ENCODE data around the gene SLC5A10. TPM values are rescaled to one million over a fixed set of nuclear protein-coding genes. Genes with fewer than 3 reads are reported as not detected.

SLC5A10 gene
- total RNA-seq, 1 experiment from 2014 or later, result not detected

DNA sequence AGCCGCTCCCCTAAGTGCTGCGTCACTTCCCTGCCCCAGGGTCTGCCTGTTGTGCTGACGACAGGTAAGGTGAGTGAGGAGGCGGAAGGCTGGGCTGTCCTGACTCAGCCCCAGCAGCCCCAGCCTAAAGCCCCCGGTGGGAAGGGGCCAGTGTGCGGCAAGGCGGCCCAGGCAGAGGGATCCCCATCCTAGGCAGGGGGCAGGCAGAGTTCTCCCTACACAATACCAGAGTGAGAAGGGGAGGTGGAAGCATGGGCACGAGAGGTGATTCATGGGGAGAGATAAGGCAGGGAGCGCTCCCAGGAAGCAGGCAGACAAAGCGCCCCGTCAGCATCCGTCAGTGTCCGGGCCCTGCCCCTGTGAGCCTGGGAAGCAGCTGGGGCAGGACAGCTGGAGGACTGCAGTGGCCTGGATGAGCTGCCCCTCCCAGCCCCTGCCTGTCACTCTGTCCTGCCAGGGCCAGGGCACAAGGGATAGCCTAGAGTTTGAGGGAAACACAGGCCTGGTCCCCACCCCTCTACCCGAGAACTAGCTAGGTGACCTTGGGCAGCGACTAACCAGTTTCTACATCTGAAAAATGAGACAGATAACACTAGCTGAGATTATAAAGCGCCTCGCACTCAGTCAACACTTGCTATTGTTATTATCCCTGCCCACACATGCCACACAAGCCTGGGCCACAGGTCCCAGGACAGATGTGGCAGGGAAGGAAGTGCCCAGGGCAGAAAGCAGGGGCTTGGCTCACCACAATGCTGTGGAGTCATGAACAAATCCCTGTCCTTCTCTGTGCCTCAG, 48.8 kb downstream of the SLC5A10 start:
- Histone ChIP-seq H3K9ac (ENCODE audit: extremely low read depth, insufficient read length, low read length) (no peak overlapping the region), H3K4ac (ENCODE audit: low read depth, low read length) (no peak overlapping the region), H3K4me1 (ENCODE audit: insufficient read depth, low read length) (no peaks in the 10 kb centered on the region; the same call in 1 of the 2 replicates), H2BK120ac (ENCODE audit: low read depth, low read length, poor library complexity, severe bottlenecking) (no peak overlapping the region), H3K4me2 (ENCODE audit: insufficient read depth, insufficient read length, low read length) (no peak overlapping the region), H4K8ac (replicated peaks; ENCODE audit: insufficient read length, low read depth, low read length) (no peak overlapping the region), H3K79me2 (ENCODE audit: insufficient read depth, low read length) (peaks cover 4% of the 10 kb centered on the region; the same call in 1 of the 2 replicates), H2AK5ac (ENCODE audit: insufficient read length, low read length) (no peak overlapping the region), H3K79me1 (ENCODE audit: insufficient read depth, low read depth, low read length, poor library complexity, severe bottlenecking) (peaks cover 9% of the 10 kb centered on the region), H3K27me3 (ENCODE audit: insufficient read depth, low read length) (no peaks in the 10 kb centered on the region), H3K56ac (ENCODE audit: insufficient read length, low read depth, low read length) (no peak overlapping the region), H3T11ph (ENCODE audit: low read length) (no peak overlapping the region), H3K23me2 (ENCODE audit: insufficient read length, low read depth, low read length, poor library complexity, severe bottlenecking) (peaks cover 12% of the 10 kb centered on the region), H3K23ac (ENCODE audit: insufficient read length, low read depth, low read length) (no peak overlapping the region), H4K5ac (ENCODE audit: insufficient read length, low read depth, low read length) (no peak overlapping the region), H3K18ac (ENCODE audit: insufficient read length, low read depth, low read length) (no peak overlapping the region), H2BK5ac (ENCODE audit: insufficient read length, low read length) (no peak overlapping the region), H3K9me3 (ENCODE audit: control insufficient read depth, low read depth, low read length) (no peaks in the 10 kb centered on the region), H2BK15ac (ENCODE audit: low read depth, low read length) (no peak overlapping the region), H2AFZ (ENCODE audit: low read length) (no peak overlapping the region), H4K20me1 (ENCODE audit: control insufficient read depth, insufficient read depth, insufficient read length) (no peaks in the 10 kb centered on the region), H2BK20ac (ENCODE audit: low read depth, low read length, poor library complexity, severe bottlenecking) (no peak overlapping the region), H2BK12ac (ENCODE audit: insufficient read length, low read depth, low read length) (no peak overlapping the region), H4K91ac (ENCODE audit: insufficient read length, low read depth, low read length) (no peak overlapping the region), H3K27ac (ENCODE audit: insufficient read length, low read depth, low read length) (no peak overlapping the region), H3K14ac (ENCODE audit: insufficient read depth, low read length) (no peak overlapping the region)
- Mint-ChIP-seq H3K4me1 (peaks cover 16 to 24% of the 10 kb centered on the region in 2 experiments), H3K27me3 (ENCODE audit: low read depth) (no peaks in the 10 kb centered on the region; the same call in 1 of the 2 replicates), H3K9me3 (peaks cover 2% of the 10 kb centered on the region in 2 experiments; a peak in 3 of 5 replicates), H3K4me3 (no peak overlapping the region), H3K36me3 (ENCODE audit: insufficient read depth in 1 of 3, low read depth in 3 of 3) (peaks cover 15 to 51% (median 34%) of the 10 kb centered on the region in 3 experiments), H3K27ac (no peak overlapping the region)
- WGBS (ENCODE audit: extremely low coverage, insufficient read length, low lambda C conversion rate), result no CpG with 5 or more reads among the region's 17 CpGs
- TF ChIP-seq, protein P1, sequence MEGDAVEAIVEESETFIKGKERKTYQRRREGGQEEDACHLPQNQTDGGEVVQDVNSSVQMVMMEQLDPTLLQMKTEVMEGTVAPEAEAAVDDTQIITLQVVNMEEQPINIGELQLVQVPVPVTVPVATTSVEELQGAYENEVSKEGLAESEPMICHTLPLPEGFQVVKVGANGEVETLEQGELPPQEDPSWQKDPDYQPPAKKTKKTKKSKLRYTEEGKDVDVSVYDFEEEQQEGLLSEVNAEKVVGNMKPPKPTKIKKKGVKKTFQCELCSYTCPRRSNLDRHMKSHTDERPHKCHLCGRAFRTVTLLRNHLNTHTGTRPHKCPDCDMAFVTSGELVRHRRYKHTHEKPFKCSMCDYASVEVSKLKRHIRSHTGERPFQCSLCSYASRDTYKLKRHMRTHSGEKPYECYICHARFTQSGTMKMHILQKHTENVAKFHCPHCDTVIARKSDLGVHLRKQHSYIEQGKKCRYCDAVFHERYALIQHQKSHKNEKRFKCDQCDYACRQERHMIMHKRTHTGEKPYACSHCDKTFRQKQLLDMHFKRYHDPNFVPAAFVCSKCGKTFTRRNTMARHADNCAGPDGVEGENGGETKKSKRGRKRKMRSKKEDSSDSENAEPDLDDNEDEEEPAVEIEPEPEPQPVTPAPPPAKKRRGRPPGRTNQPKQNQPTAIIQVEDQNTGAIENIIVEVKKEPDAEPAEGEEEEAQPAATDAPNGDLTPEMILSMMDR (conservative IDR thresholded peaks at IDR 0.05), result no peak
- DNase-seq, result no peak
